HepG2 (cell line): ENCODE measurements around the gene HS3ST5. TPM values are rescaled to one million over a fixed set of nuclear protein-coding genes. Genes with fewer than 3 reads are reported as not detected.

ENCODE experiments used
- ATAC-seq: fragments of 200-7000 bp; cut with Tn5 transposase; 3 replicates; pipeline ENCODE4 v1.9.1; 2020; ENCODE audit warnings: mild to moderate bottlenecking, moderate library complexity
- BruUV-seq: library from RNA; stranded (reverse); fragments of 400-500 nt; replicated peaks from 2 replicates; lab custom pipeline; 2021; lab: Mats Ljungman, UMichigan
- CTCF ChIA-PET: fragments of 300-600 bp; formaldehyde crosslinking; extraction: SDS; loops from one replicate; lab custom pipeline; 2021; ENCODE audit warnings: low total read pairs, inconsistent platforms, low intra/inter-chr PET ratio; lab: Yijun Ruan, JAX
- POLR2A ChIA-PET: fragments of 350-600 bp; sonication (Branson Sonifier 250); formaldehyde crosslinking; loops from one replicate; lab custom pipeline; 2020; ENCODE audit warnings: antibody characterized with exemption, inconsistent platforms; lab: Yijun Ruan, JAX
- DNase-seq: peaks from one replicate; pipeline ENCODE4 v3.0.0-alpha.2; 2015; ENCODE audit warnings: low spot score
- FAIRE-seq: peaks from 3 replicates; lab custom pipeline; 2011; peaks lifted over from hg19 to GRCh38; lab: Jason Lieb, UNC
- H2AFZ ChIP-seq: one replicate; pipeline ENCODE4 v1.6.1; 2011; ENCODE audit warnings: low read length, inconsistent platforms
- H3K27ac ChIP-seq: fragments of 300-600 bp; 3 replicates; pipeline ENCODE4 v1.8.0; 2011; ENCODE audit warnings: mixed run types, mild to moderate bottlenecking, mixed read lengths, low read length, inconsistent platforms; ENCODE audit not compliant: insufficient read depth; ENCODE audit errors: extremely low read length
- H3K27me3 ChIP-seq, 2 experiments: fragments of 200-600 bp in 1 of 2; 2 replicates in 1 of 2; 3 replicates in 1 of 2; pipeline versions ENCODE4 v1.6.0 to v1.8.0; 2011; ENCODE audit warnings: low read length in 2 of 2, mild to moderate bottlenecking in 2 of 2, moderate library complexity in 2 of 2, inconsistent platforms in 1 of 2; ENCODE audit not compliant: insufficient read depth in 2 of 2, control insufficient read depth in 1 of 2
- H3K36me3 ChIP-seq, 2 experiments: fragments of 200-600 bp in 1 of 2; replicated peaks in 1 of 2; 2 replicates in 1 of 2; 3 replicates in 1 of 2; pipeline versions ENCODE4 v1.5.1 to v1.8.0; 2011; ENCODE audit warnings: low read length in 2 of 2, inconsistent platforms in 1 of 2; ENCODE audit not compliant: insufficient read depth in 2 of 2, control insufficient read depth in 1 of 2
- H3K4me1 ChIP-seq: 2 replicates; pipeline ENCODE4 v1.5.1; 2012; ENCODE audit warnings: low read length, inconsistent platforms; ENCODE audit not compliant: insufficient read depth
- H3K4me2 ChIP-seq: 2 replicates; pipeline ENCODE4 v1.6.0; 2011; ENCODE audit warnings: low read depth, low read length, inconsistent platforms
- H3K4me3 ChIP-seq, 3 experiments: fragments of 200-600 bp in 1 of 3; sonication (generic), shearing (Covaris generic) in 1 of 3; replicated peaks in 1 of 3; 2 replicates each; pipeline ENCODE4 v1.5.1; 2011 to 2016; ENCODE audit warnings: low read length in 3 of 3, inconsistent platforms in 2 of 3, low read depth in 2 of 3, mild to moderate bottlenecking in 2 of 3, control low read depth in 1 of 3, mixed read lengths in 1 of 3; ENCODE audit not compliant: insufficient read depth in 1 of 3
- H3K79me2 ChIP-seq: one replicate; pipeline ENCODE4 v1.6.1; 2011; ENCODE audit warnings: low read length, inconsistent platforms; ENCODE audit not compliant: insufficient read depth
- H3K9ac ChIP-seq: 2 replicates; pipeline ENCODE4 v1.6.0; 2011; ENCODE audit warnings: mild to moderate bottlenecking, low read depth, low read length, inconsistent platforms; ENCODE audit not compliant: insufficient read depth
- H3K9me3 ChIP-seq: 2 replicates; pipeline ENCODE4 v1.5.1; 2012; ENCODE audit warnings: mild to moderate bottlenecking, low read length
- H4K20me1 ChIP-seq: 2 replicates; pipeline ENCODE4 v1.6.0; 2011; ENCODE audit warnings: inconsistent platforms, mild to moderate bottlenecking, low read length, moderate library complexity; ENCODE audit not compliant: insufficient read depth
- ADNP ChIP-seq: sonication (generic); formaldehyde crosslinking; IDR thresholded peaks from 2 replicates; pipeline ENCODE4 v1.4.0; 2020; ENCODE audit warnings: missing genetic modification reagents
- ARNT ChIP-seq: fragments of 450-650 bp; IDR thresholded peaks from 2 replicates; pipeline ENCODE4 v1.6.1; 2017
- ATF5 ChIP-seq: sonication (generic); formaldehyde crosslinking; IDR thresholded peaks from 2 replicates; pipeline ENCODE4 v1.4.0; 2020; ENCODE audit warnings: mild to moderate bottlenecking, low read depth, missing genetic modification reagents
- GRHL1 ChIP-seq: sonication (generic); formaldehyde crosslinking; conservative IDR thresholded peaks from 2 replicates; pipeline ENCODE4 v1.8.0; 2022; ENCODE audit warnings: missing genetic modification reagents
- HNF4G ChIP-seq, 2 experiments: sonication (generic) in 1 of 2; formaldehyde crosslinking in 1 of 2; IDR thresholded peaks; 2 replicates each; pipeline versions ENCODE4 v1.4.0 to v1.6.1; 2011 to 2020; ENCODE audit warnings: borderline replicate concordance in 2 of 2, low read depth in 2 of 2, mild to moderate bottlenecking in 2 of 2, low read length in 1 of 2, missing genetic modification reagents in 1 of 2, moderate library complexity in 1 of 2
- KDM1A ChIP-seq: IDR thresholded peaks from 2 replicates; pipeline ENCODE4 v1.6.1; 2016; ENCODE audit warnings: missing compliant biosample characterization
- KMT2B ChIP-seq: IDR thresholded peaks from 2 replicates; pipeline ENCODE4 v1.6.1; 2016; ENCODE audit warnings: missing genetic modification reagents, missing compliant biosample characterization
- RARA ChIP-seq: IDR thresholded peaks from 2 replicates; pipeline ENCODE4 v1.6.1; 2016; ENCODE audit warnings: missing genetic modification reagents, missing compliant biosample characterization
- SYNCRIP ChIP-seq: fragments of 200-400 bp; formaldehyde crosslinking; IDR thresholded peaks from 2 replicates; pipeline ENCODE4 v1.6.1; 2018; ENCODE audit warnings: mild to moderate bottlenecking, low read depth, low read length; ENCODE audit not compliant: insufficient read depth
- TBL1XR1 ChIP-seq: fragments of 150-350 bp; IDR thresholded peaks from 2 replicates; pipeline ENCODE4 v1.6.1; 2014; ENCODE audit warnings: borderline replicate concordance, low read length; ENCODE audit not compliant: partially characterized antibody
- ZBTB20 ChIP-seq: sonication (generic); formaldehyde crosslinking; IDR thresholded peaks from 2 replicates; pipeline ENCODE4 v1.8.1; 2023; ENCODE audit warnings: missing genetic modification reagents, low read depth, mild to moderate bottlenecking, borderline replicate concordance
- ZNF136 ChIP-seq: sonication (generic); formaldehyde crosslinking; IDR thresholded peaks from 2 replicates; pipeline ENCODE4 v1.8.1; 2022; ENCODE audit warnings: low read depth, mild to moderate bottlenecking, moderate library complexity, missing genetic modification reagents
- ZNF354B ChIP-seq: sonication (generic); formaldehyde crosslinking; IDR thresholded peaks from 2 replicates; pipeline ENCODE4 v1.8.0; 2022; ENCODE audit warnings: mild to moderate bottlenecking, missing genetic modification reagents
- ZNF549 ChIP-seq: sonication (generic); formaldehyde crosslinking; IDR thresholded peaks from 2 replicates; pipeline ENCODE4 v1.5.0; 2020; ENCODE audit warnings: missing genetic modification reagents
- ZNF652 ChIP-seq: IDR thresholded peaks from 2 replicates; pipeline ENCODE4 v1.6.1; 2016; ENCODE audit warnings: low read depth, borderline replicate concordance
- ZNF709 ChIP-seq: sonication (generic); formaldehyde crosslinking; IDR thresholded peaks from 2 replicates; pipeline ENCODE4 v1.5.0; 2020; ENCODE audit warnings: mild to moderate bottlenecking, missing genetic modification reagents
- WGBS: methylation state at CpG from one replicate; pipeline ENCODE4 v1.1.6; 2017; ENCODE audit warnings: low lambda C conversion rate; 5-methylcytosine and 5-hydroxymethylcytosine counted together
- in situ Hi-C: cut with HindIII; loops from 2 replicates; pipeline ENCODE4 v1.10.0; 2017; ENCODE audit warnings: low pct_unique_long_range_greater_than_20kb; ENCODE audit not compliant: extremely low pct_ligation_motif_present
- intact Hi-C: fragments of 100-400 bp; cut with micrococcal nuclease; formaldehyde crosslinking; loops from one replicate; pipeline ENCODE4 v1.10.0; 2022; ENCODE audit not compliant: unreplicated experiment
- polyA plus RNA-seq, 8 experiments: library from polyadenylated mRNA; depleted of rRNA in 3 of 8; stranded (reverse) in 7 of 8; unstranded in 1 of 8; fragments of >200 nt; fragmentation: Illumina TruSeq in 4 of 8; extraction: Trizol in 4 of 8; gene quantifications; 2 replicates each; pipeline versions ENCODE4 v1.2.1 to v1.2.3, GENCODE V29; 2011 to 2016; ENCODE audit warnings: low read depth in 4 of 8, missing spikeins in 1 of 8, mixed read lengths in 1 of 8; ENCODE audit not compliant: insufficient read depth in 1 of 8
- total RNA-seq, 5 experiments: library from RNA; depleted of rRNA; stranded (reverse); fragments of >200 nt; fragmentation: Illumina TruSeq; extraction: Trizol; gene quantifications; 2 replicates each; pipeline ENCODE4 v1.2.3, GENCODE V29; 2016; ENCODE audit warnings: low read depth in 1 of 5

The HS3ST5 gene
- total and polyA plus RNA-seq, 2 of the 13 experiments (the other 11 are each of a cell fraction or from before 2014, with no cell fraction given), result 1.1 to 1.6 TPM

GRCh38 chr6:114172576-114173260 is 170.1 kb downstream of the HS3ST5 start:
- in situ Hi-C loops, result no loop called here
- H3K9ac ChIP-seq, result no peak overlapping the region
- H2AFZ ChIP-seq, result no peak overlapping the region
- intact Hi-C loops, result loop anchor here (5.0 kb wide), 1 partner anchor 170 kb away; the partner anchor contains the start of gene HS3ST5
- H3K4me1 ChIP-seq, result peaks cover 69% of the 10 kb centered on the region
- H3K4me3 ChIP-seq, result no peak overlapping the region
- H3K27me3 ChIP-seq, result no peaks in the 10 kb centered on the region; a peak in 1 of 5 replicates
- H3K79me2 ChIP-seq, result peaks cover 3% of the 10 kb centered on the region
- TF ChIP-seq SYNCRIP (no peak), ZNF354B (CRISPR knock-in tag) (no peak), RARA (CRISPR knock-in tag) (no peak), ZNF652 (CRISPR knock-in tag) (no peak)
- no peak for FAIRE-seq
- H3K27ac ChIP-seq, result peak overlapping the region; percentile 99
- no peak overlapping the region for H3K4me2 ChIP-seq
- DNase-seq, result no peak
- H3K36me3 ChIP-seq, result no peaks in the 10 kb centered on the region; a peak in 1 of 5 replicates
- ChIA-PET CTCF (no interaction called here), POLR2A (interaction anchor here (1.0 to 6.5 kb wide), 2 partner anchors 29 to 168 kb away, joined by 3 to 72 read pairs; no protein-coding TSS in a partner anchor)
- 65% methylated on average over 1 of the region's 1 CpG for WGBS
- ATAC-seq, result no peak
- H4K20me1 ChIP-seq, result no peaks in the 10 kb centered on the region
- no TSS peak for BruUV-seq
- no peaks in the 10 kb centered on the region for H3K9me3 ChIP-seq

GRCh38 chr6:114171473-114171872 is 171.3 kb downstream of the HS3ST5 start:
- in situ Hi-C loops (no loop called here), intact Hi-C loops (loop anchor here (5.0 kb wide), 1 partner anchor 171 kb away; the partner anchor contains the start of gene HS3ST5)
- Histone ChIP-seq H2AFZ (no peak overlapping the region), H3K4me3 (peak overlapping the region in 1 of 3 experiments; percentile 2; a peak in 1 of 6 replicates), H3K27me3 (no peaks in the 10 kb centered on the region; a peak in 1 of 5 replicates), H3K4me1 (peaks cover 69% of the 10 kb centered on the region), H3K4me2 (peak overlapping the region; percentile 87), H3K36me3 (no peaks in the 10 kb centered on the region; a peak in 1 of 5 replicates), H3K9ac (peak overlapping the region; percentile 60; the same call in 1 of the 2 replicates), H3K79me2 (peaks cover 3% of the 10 kb centered on the region), H3K27ac (peak overlapping the region; percentile 99), H3K9me3 (no peaks in the 10 kb centered on the region), H4K20me1 (no peaks in the 10 kb centered on the region)
- 94% methylated on average over 4 of the region's 4 CpGs for WGBS
- DNase-seq (no peak), ATAC-seq (no peak), FAIRE-seq (no peak)
- POLR2A ChIA-PET, result interaction anchor here (1.0 to 6.5 kb wide), 3 partner anchors 27 to 169 kb away, joined by 3 to 72 read pairs (median 3); no protein-coding TSS in a partner anchor
- CTCF ChIA-PET, result no interaction called here
- BruUV-seq, result no TSS peak
- TF ChIP-seq KMT2B (CRISPR knock-in tag) (no peak), GRHL1 (CRISPR knock-in tag) (no peak), ZNF709 (no peak), TBL1XR1 (no peak), ZNF136 (CRISPR knock-in tag) (no peak), ARNT (no peak), ZNF549 (no peak), ZBTB20 (CRISPR knock-in tag) (no peak), ATF5 (CRISPR knock-in tag) (no peak), HNF4G (IDR thresholded peaks at IDR 0.05; ENCODE audit: borderline replicate concordance, low read depth, low read length) (no peak), HNF4G (CRISPR knock-in tag; IDR thresholded peaks at IDR 0.05; ENCODE audit: borderline replicate concordance, low read depth) (no peak), KDM1A (CRISPR knock-in tag) (peak; percentile 81; the same call in 1 of the 2 replicates), ADNP (CRISPR knock-in tag) (peak; percentile 56; the same call in 1 of the 2 replicates)
